PFSK-1 (cell line): Measurements from ENCODE around the gene FRMD4B.

Source experiments
- FOXP2 ChIP-seq: optimal IDR thresholded peaks from 2 replicates; pipeline ENCODE3; 2011; ENCODE audit warnings: borderline replicate concordance, control low read depth, inconsistent platforms; ENCODE audit not compliant: insufficient read depth; ENCODE audit errors: extremely low read length, extremely low read depth
- POLR2AphosphoS5 ChIP-seq: IDR thresholded peaks from 2 replicates; pipeline ENCODE4 v1.6.1; 2012; ENCODE audit warnings: low read depth, mild to moderate bottlenecking, control low read depth, low read length, moderate library complexity
- SIN3A ChIP-seq: IDR thresholded peaks from 2 replicates; pipeline ENCODE4 v1.6.1; 2012; ENCODE audit warnings: mild to moderate bottlenecking, low read length, moderate library complexity, borderline replicate concordance; ENCODE audit not compliant: insufficient read depth
- TAF1 ChIP-seq: IDR thresholded peaks from 2 replicates; pipeline ENCODE4 v1.6.1; 2012; ENCODE audit warnings: low read length, control low read depth, borderline replicate concordance; ENCODE audit not compliant: insufficient read depth
- TF ChIP-seq, protein P1 (sequence below), 2 experiments: IDR thresholded peaks; 2 replicates each; pipeline versions ENCODE4 v1.6.1 to v1.8.0; 2011 to 2012; ENCODE audit warnings: low read depth in 2 of 2, low read length in 2 of 2, control low read depth in 1 of 2, inconsistent platforms in 1 of 2, mild to moderate bottlenecking in 1 of 2, moderate library complexity in 1 of 2; ENCODE audit not compliant: insufficient read depth in 1 of 2

FRMD4B gene

DNA sequence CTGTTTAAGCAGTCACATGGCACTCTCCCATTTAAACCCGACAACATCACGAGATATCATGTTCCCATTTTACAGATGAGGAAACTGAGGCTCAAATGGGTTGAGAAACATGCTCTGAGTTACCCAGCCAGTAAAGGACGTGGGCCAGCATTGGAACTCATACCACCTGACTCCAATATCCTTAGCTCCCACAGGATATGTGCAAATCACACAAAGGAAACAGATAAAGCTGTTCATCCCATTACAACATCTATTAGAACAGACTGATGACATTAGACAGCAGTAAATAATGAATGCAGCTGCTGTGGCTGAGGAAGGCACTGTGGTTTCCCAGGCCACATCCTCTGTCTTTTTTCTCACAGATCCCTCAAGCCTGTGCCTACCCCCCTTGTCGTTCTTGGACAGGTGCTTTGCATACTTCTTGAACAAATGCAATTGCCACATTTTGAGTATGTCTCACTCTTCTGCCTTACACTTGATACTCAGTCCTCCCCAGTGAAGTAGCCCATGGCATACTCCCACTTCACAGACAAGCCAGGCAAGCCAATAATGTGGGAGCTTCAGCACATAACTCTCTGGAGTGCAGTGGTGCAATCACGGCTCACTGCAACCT is 17.7 kb downstream of the FRMD4B start:
- no peak for TF ChIP-seq SIN3A
- no peak for TF ChIP-seq POLR2AphosphoS5

DNA sequence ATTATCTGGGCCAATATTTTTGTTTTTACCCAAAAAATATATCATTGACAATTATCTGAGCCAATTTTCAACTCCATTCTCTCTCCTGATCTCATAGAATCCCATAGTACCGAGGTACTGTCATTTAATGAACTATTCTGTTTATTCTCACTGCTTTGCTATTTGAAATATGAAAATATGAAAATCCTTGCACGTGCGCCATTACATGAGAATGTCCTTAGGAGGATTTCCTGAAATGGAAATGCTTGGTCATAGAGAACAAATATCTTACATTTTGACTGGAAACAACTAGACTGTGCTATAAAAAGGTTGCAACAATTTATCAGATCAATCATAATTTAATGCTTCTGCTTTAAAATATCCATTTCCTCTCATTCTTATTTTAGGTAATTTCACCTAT is 18.3 kb downstream of the FRMD4B start:
- TF ChIP-seq SIN3A (no peak), FOXP2 (no peak), TAF1 (no peak), POLR2AphosphoS5 (no peak)
- TF ChIP-seq, protein P1, sequence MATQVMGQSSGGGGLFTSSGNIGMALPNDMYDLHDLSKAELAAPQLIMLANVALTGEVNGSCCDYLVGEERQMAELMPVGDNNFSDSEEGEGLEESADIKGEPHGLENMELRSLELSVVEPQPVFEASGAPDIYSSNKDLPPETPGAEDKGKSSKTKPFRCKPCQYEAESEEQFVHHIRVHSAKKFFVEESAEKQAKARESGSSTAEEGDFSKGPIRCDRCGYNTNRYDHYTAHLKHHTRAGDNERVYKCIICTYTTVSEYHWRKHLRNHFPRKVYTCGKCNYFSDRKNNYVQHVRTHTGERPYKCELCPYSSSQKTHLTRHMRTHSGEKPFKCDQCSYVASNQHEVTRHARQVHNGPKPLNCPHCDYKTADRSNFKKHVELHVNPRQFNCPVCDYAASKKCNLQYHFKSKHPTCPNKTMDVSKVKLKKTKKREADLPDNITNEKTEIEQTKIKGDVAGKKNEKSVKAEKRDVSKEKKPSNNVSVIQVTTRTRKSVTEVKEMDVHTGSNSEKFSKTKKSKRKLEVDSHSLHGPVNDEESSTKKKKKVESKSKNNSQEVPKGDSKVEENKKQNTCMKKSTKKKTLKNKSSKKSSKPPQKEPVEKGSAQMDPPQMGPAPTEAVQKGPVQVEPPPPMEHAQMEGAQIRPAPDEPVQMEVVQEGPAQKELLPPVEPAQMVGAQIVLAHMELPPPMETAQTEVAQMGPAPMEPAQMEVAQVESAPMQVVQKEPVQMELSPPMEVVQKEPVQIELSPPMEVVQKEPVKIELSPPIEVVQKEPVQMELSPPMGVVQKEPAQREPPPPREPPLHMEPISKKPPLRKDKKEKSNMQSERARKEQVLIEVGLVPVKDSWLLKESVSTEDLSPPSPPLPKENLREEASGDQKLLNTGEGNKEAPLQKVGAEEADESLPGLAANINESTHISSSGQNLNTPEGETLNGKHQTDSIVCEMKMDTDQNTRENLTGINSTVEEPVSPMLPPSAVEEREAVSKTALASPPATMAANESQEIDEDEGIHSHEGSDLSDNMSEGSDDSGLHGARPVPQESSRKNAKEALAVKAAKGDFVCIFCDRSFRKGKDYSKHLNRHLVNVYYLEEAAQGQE (IDR thresholded peaks at IDR 0.05; ENCODE audit: insufficient read depth in 1 of 2, low read depth in 2 of 2, low read length in 2 of 2): no peak

DNA sequence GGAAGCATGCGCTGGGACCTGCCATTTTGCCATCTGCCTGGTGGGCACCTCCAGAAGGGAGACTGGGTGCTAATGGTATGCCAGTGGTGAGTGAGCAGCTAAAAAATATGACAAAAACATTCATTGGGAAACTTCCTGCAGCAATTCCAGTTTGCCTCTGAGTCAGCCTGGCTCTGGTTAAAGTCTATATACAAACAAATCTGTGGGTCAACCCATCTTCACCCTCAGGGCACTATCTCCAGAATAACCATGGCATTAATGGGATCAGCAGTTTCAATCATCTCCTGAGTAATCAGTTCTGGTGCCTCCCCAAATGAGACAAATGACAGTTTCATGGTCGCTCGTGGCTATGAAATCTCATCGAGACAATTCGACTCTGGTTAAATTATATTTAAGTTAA is 21.5 kb downstream of the FRMD4B start:
- TF ChIP-seq TAF1 (no peak), SIN3A (no peak), FOXP2 (no peak), POLR2AphosphoS5 (no peak)
- TF ChIP-seq, protein P1 (IDR thresholded peaks at IDR 0.05; ENCODE audit: insufficient read depth in 1 of 2, low read depth in 2 of 2, low read length in 2 of 2): no peak

DNA sequence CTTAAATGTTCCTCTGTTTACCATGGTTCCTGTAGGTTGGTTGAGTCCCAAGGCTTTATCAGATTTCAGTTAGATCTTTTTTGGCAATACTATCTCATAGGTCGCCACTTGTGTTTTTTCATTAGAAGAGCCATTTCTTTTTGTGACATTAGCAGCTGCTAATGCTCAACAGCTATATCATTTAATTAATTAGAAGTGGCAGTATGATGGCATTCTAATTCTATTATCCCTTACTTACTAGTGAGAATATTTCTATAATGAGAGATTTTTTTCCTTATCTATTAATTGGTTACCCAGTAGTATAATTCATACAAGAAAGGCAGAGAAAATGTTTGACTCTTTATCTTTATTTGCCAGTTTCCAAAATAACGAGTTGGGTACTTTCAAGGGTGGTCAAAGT is 25.2 kb downstream of the FRMD4B start:
- TF ChIP-seq, protein P1 (IDR thresholded peaks at IDR 0.05; ENCODE audit: insufficient read depth in 1 of 2, low read depth in 2 of 2, low read length in 2 of 2): no peak

DNA sequence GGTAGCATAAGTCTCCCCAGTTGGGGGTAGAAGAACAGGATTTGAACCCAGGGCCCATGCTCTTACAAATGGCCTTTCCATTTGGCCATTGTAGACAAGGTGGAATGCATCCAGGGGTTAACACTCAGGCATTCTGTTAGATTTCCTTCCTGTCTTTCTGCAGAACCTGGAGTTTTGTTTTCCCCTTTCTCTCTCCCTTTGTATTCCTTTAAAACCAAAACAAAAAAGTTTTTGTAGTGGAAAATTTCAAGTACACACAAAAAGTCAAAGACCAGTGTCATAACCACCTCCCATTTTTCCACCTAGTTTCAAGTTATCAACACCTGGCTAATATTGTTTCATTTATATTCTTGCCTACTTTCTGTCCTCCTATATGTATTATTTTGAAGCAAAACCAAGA is 26.0 kb downstream of the FRMD4B start:
- TF ChIP-seq SIN3A: no peak
- TF ChIP-seq, protein P1 (IDR thresholded peaks at IDR 0.05; ENCODE audit: insufficient read depth in 1 of 2, low read depth in 2 of 2, low read length in 2 of 2): no peak
- no peak for TF ChIP-seq TAF1
- no peak for TF ChIP-seq POLR2AphosphoS5
- no peak for TF ChIP-seq FOXP2

DNA sequence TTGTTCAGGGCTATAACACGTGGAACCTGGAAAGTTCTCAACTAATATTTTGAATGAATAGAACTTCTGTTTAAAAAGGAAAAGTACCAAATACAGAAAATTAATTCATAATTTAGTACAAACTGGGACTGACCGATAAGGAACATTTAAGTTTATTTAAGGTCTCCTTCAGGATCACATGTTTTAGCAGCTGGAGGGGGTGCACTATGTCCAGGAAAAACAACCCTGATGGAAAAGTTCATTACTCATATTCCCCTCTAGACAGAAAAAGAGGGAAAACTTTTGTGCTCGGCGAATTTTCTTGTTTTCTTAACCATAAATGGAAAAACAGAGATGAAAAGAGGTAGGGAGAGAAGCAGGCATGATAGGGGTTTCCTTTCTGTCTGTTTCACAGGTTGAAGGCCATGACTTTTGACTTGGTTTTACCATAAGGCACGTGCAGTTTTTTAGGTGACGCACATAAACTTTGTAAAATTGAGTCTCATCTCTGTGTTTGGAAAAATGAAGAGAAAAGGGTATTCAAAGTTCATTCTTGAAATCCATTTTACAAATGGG is 26.5 kb downstream of the FRMD4B start:
- no peak for TF ChIP-seq POLR2AphosphoS5
- TF ChIP-seq FOXP2: no peak
- TF ChIP-seq, protein P1 (IDR thresholded peaks at IDR 0.05; ENCODE audit: insufficient read depth in 1 of 2, low read depth in 2 of 2, low read length in 2 of 2): no peak
